ENCODE measurements around the gene INTS3.
"Not testable (repeated sequence)": the region's sequence is repeated elsewhere in the genome, so short reads cannot be mapped to it uniquely, and the experiment has no call there.

The INTS3 gene

GRCh38 chr1:153716211-153716610, 11.6 kb upstream of the INTS3 start:
- not testable (repeated sequence) for H3K4me3 ChIP-seq (ENCODE audit: low read depth, low read length); H3K27me3 ChIP-seq (ENCODE audit: control insufficient read depth, insufficient read depth, low read length)

GRCh38 chr1:153717330-153717729, 10.5 kb upstream of the INTS3 start:
- H3K4me3 ChIP-seq (ENCODE audit: low read depth, low read length): no peak overlapping the region
- no peak overlapping the region for H3K9ac ChIP-seq (ENCODE audit: low read depth, low read length)
- no peaks in the 10 kb centered on the region for H3K4me1 ChIP-seq (ENCODE audit: control insufficient read depth, insufficient read depth, low read length)
- H3K27ac ChIP-seq (ENCODE audit: low read depth, low read length): no peak overlapping the region
- H3K36me3 ChIP-seq (ENCODE audit: control insufficient read depth, insufficient read depth, low read length): no peaks in the 10 kb centered on the region
- no peaks in the 10 kb centered on the region for H3K9me3 ChIP-seq (ENCODE audit: control insufficient read depth, insufficient read depth, low read length)
- no peaks in the 10 kb centered on the region for H3K27me3 ChIP-seq (ENCODE audit: control insufficient read depth, insufficient read depth, low read length)

More at GRCh38 chr1:153716211-153716610, 11.6 kb upstream of the INTS3 start:
- not testable (repeated sequence) for H3K27ac ChIP-seq (ENCODE audit: low read depth, low read length); H3K9ac ChIP-seq (ENCODE audit: low read depth, low read length); H3K36me3 ChIP-seq (ENCODE audit: control insufficient read depth, insufficient read depth, low read length); H3K4me1 ChIP-seq (ENCODE audit: control insufficient read depth, insufficient read depth, low read length); H3K9me3 ChIP-seq (ENCODE audit: control insufficient read depth, insufficient read depth, low read length)

GRCh38 chr1:153723687-153724086, 4.2 kb upstream of the INTS3 start:
- H3K36me3 ChIP-seq (ENCODE audit: control insufficient read depth, insufficient read depth, low read length): no peaks in the 10 kb centered on the region

GRCh38 chr1:153724634-153725033, 3.2 kb upstream of the INTS3 start:
- H3K9me3 ChIP-seq (ENCODE audit: control insufficient read depth, insufficient read depth, low read length); H3K36me3 ChIP-seq (ENCODE audit: control insufficient read depth, insufficient read depth, low read length); H3K27me3 ChIP-seq (ENCODE audit: control insufficient read depth, insufficient read depth, low read length); H3K9ac ChIP-seq (ENCODE audit: low read depth, low read length); H3K27ac ChIP-seq (ENCODE audit: low read depth, low read length); H3K4me3 ChIP-seq (ENCODE audit: low read depth, low read length); H3K4me1 ChIP-seq (ENCODE audit: control insufficient read depth, insufficient read depth, low read length): not testable (repeated sequence)

More at GRCh38 chr1:153723687-153724086, 4.2 kb upstream of the INTS3 start:
- Histone ChIP-seq H3K27me3 (ENCODE audit: control insufficient read depth, insufficient read depth, low read length) (no peaks in the 10 kb centered on the region), H3K4me1 (ENCODE audit: control insufficient read depth, insufficient read depth, low read length) (no peaks in the 10 kb centered on the region), H3K9me3 (ENCODE audit: control insufficient read depth, insufficient read depth, low read length) (no peaks in the 10 kb centered on the region), H3K27ac (ENCODE audit: low read depth, low read length) (no peak overlapping the region), H3K4me3 (ENCODE audit: low read depth, low read length) (no peak overlapping the region), H3K9ac (ENCODE audit: low read depth, low read length) (no peak overlapping the region)

- 0 out of 2 replicates have a peak, but pooled peaks cover 10% of the 10 kb centered on the region for H3K36me3 ChIP-seq (ENCODE audit: control insufficient read depth, insufficient read depth, low read length)
- H3K9ac ChIP-seq (ENCODE audit: low read depth, low read length): peak overlapping the region; percentile 88
- H3K4me3 ChIP-seq (ENCODE audit: low read depth, low read length): peak overlapping the region; percentile 86
- peak overlapping the region; percentile 97 for H3K27ac ChIP-seq (ENCODE audit: low read depth, low read length)
- peaks cover 9% of the 10 kb centered on the region; the same call in 1 of the 2 replicates for H3K4me1 ChIP-seq (ENCODE audit: control insufficient read depth, insufficient read depth, low read length)
- no peaks in the 10 kb centered on the region for H3K27me3 ChIP-seq (ENCODE audit: control insufficient read depth, insufficient read depth, low read length)
- no peaks in the 10 kb centered on the region for H3K9me3 ChIP-seq (ENCODE audit: control insufficient read depth, insufficient read depth, low read length)
These were observed 636 bp downstream of the INTS3 start for GRCh38 chr1:153728305-153729066.

- H3K9me3 ChIP-seq (ENCODE audit: control insufficient read depth, insufficient read depth, low read length): no peaks in the 10 kb centered on the region
- H3K36me3 ChIP-seq (ENCODE audit: control insufficient read depth, insufficient read depth, low read length): peaks cover 16% of the 10 kb centered on the region; the same call in 1 of the 2 replicates
- H3K27me3 ChIP-seq (ENCODE audit: control insufficient read depth, insufficient read depth, low read length): no peaks in the 10 kb centered on the region
- H3K9ac ChIP-seq (ENCODE audit: low read depth, low read length): no peak overlapping the region
- H3K4me1 ChIP-seq (ENCODE audit: control insufficient read depth, insufficient read depth, low read length): peaks cover 9% of the 10 kb centered on the region; the same call in 1 of the 2 replicates
- H3K27ac ChIP-seq (ENCODE audit: low read depth, low read length): no peak overlapping the region
- H3K4me3 ChIP-seq (ENCODE audit: low read depth, low read length): no peak overlapping the region
These were observed 2.7 kb downstream of the INTS3 start for GRCh38 chr1:153730468-153730988.

- peak overlapping the region; percentile 48 for H3K27ac ChIP-seq (ENCODE audit: low read depth, low read length)
- no peaks in the 10 kb centered on the region for H3K9me3 ChIP-seq (ENCODE audit: control insufficient read depth, insufficient read depth, low read length)
- H3K9ac ChIP-seq (ENCODE audit: low read depth, low read length): no peak overlapping the region
- H3K4me3 ChIP-seq (ENCODE audit: low read depth, low read length): no peak overlapping the region
- H3K36me3 ChIP-seq (ENCODE audit: control insufficient read depth, insufficient read depth, low read length): peaks cover 24% of the 10 kb centered on the region; the same call in 1 of the 2 replicates
- no peaks in the 10 kb centered on the region for H3K27me3 ChIP-seq (ENCODE audit: control insufficient read depth, insufficient read depth, low read length)
- H3K4me1 ChIP-seq (ENCODE audit: control insufficient read depth, insufficient read depth, low read length): peaks cover 8% of the 10 kb centered on the region; the same call in 1 of the 2 replicates
These were observed 6.1 kb downstream of the INTS3 start for GRCh38 chr1:153733970-153734369.

- Histone ChIP-seq H3K9me3 (ENCODE audit: control insufficient read depth, insufficient read depth, low read length) (no peaks in the 10 kb centered on the region), H3K4me1 (ENCODE audit: control insufficient read depth, insufficient read depth, low read length) (peaks cover 5% of the 10 kb centered on the region; the same call in 1 of the 2 replicates), H3K27ac (ENCODE audit: low read depth, low read length) (peak overlapping the region; percentile 48), H3K4me3 (ENCODE audit: low read depth, low read length) (no peak overlapping the region), H3K9ac (ENCODE audit: low read depth, low read length) (no peak overlapping the region), H3K27me3 (ENCODE audit: control insufficient read depth, insufficient read depth, low read length) (no peaks in the 10 kb centered on the region), H3K36me3 (ENCODE audit: control insufficient read depth, insufficient read depth, low read length) (peaks cover 24% of the 10 kb centered on the region; the same call in 1 of the 2 replicates)
These were observed 6.7 kb downstream of the INTS3 start for GRCh38 chr1:153734396-153735089.

- H3K4me3 ChIP-seq (ENCODE audit: low read depth, low read length): no peak overlapping the region
- no peaks in the 10 kb centered on the region for H3K9me3 ChIP-seq (ENCODE audit: control insufficient read depth, insufficient read depth, low read length)
- no peak overlapping the region for H3K9ac ChIP-seq (ENCODE audit: low read depth, low read length)
- H3K36me3 ChIP-seq (ENCODE audit: control insufficient read depth, insufficient read depth, low read length): peaks cover 24% of the 10 kb centered on the region; the same call in 1 of the 2 replicates
- H3K27ac ChIP-seq (ENCODE audit: low read depth, low read length): no peak overlapping the region
- H3K4me1 ChIP-seq (ENCODE audit: control insufficient read depth, insufficient read depth, low read length): peaks cover 1% of the 10 kb centered on the region; the same call in 1 of the 2 replicates
- no peaks in the 10 kb centered on the region for H3K27me3 ChIP-seq (ENCODE audit: control insufficient read depth, insufficient read depth, low read length)
These were observed 7.2 kb downstream of the INTS3 start for GRCh38 chr1:153735090-153735420.

GRCh38 chr1:153741986-153742385, 14.1 kb downstream of the INTS3 start:
- Histone ChIP-seq H3K4me3 (ENCODE audit: low read depth, low read length) (no peak overlapping the region), H3K9ac (ENCODE audit: low read depth, low read length) (no peak overlapping the region), H3K36me3 (ENCODE audit: control insufficient read depth, insufficient read depth, low read length) (peaks cover 54% of the 10 kb centered on the region), H3K27ac (ENCODE audit: low read depth, low read length) (no peak overlapping the region), H3K9me3 (ENCODE audit: control insufficient read depth, insufficient read depth, low read length) (no peaks in the 10 kb centered on the region), H3K27me3 (ENCODE audit: control insufficient read depth, insufficient read depth, low read length) (no peaks in the 10 kb centered on the region), H3K4me1 (ENCODE audit: control insufficient read depth, insufficient read depth, low read length) (peaks cover 43% of the 10 kb centered on the region)
